Common myeloid progenitor, CD34-positive (primary cell): ENCODE results near the gene SPRED3.

Experiments
- CTCF ChIA-PET: fragments of 350-600 bp; sonication (Branson Sonifier 250); formaldehyde crosslinking; loops from one replicate; lab custom pipeline; 2021; ENCODE audit warnings: antibody characterized with exemption; lab: Charles Lee
- POLR2A ChIA-PET: fragments of 350-600 bp; sonication (Branson Sonifier 250); formaldehyde crosslinking; loops from one replicate; lab custom pipeline; 2021; ENCODE audit warnings: antibody characterized with exemption; lab: Charles Lee
- DNase-seq, 3 donors: peaks; one replicate each; pipeline versions ENCODE4 v3.0.0 to v3.0.0-alpha.2; 2013
- H3K27ac ChIP-seq, 2 experiments: 1 replicate in 1 of 2; 2 replicates in 1 of 2; pipeline ENCODE4 v1.7.0; 2013; ENCODE audit warnings: inconsistent platforms in 2 of 2, low read length in 2 of 2, mild to moderate bottlenecking in 2 of 2, low read depth in 1 of 2, moderate library complexity in 1 of 2; ENCODE audit not compliant: severe bottlenecking in 2 of 2, insufficient read depth in 1 of 2, poor library complexity in 1 of 2
- H3K27me3 ChIP-seq, 5 experiments: replicated peaks in 2 of 5; 1 replicate in 3 of 5; 2 replicates in 2 of 5; pipeline versions ENCODE4 v1.6.1 to v1.7.0; 2013; ENCODE audit warnings: low read length in 4 of 5, mild to moderate bottlenecking in 2 of 5, moderate library complexity in 2 of 5, inconsistent platforms in 1 of 5; ENCODE audit not compliant: insufficient read depth in 5 of 5, control insufficient read depth in 4 of 5
- H3K36me3 ChIP-seq, 4 experiments: 1 replicate in 2 of 4; 2 replicates in 2 of 4; pipeline versions ENCODE4 v1.6.1 to v1.7.0; 2013; ENCODE audit warnings: low read length in 3 of 4, control low read depth in 1 of 4, mild to moderate bottlenecking in 1 of 4; ENCODE audit not compliant: control insufficient read depth in 4 of 4, insufficient read depth in 4 of 4
- H3K4me1 ChIP-seq, 4 experiments: 1 replicate in 3 of 4; 2 replicates in 1 of 4; pipeline versions ENCODE4 v1.6.1 to v1.7.1; 2013; ENCODE audit warnings: low read length in 3 of 4, mild to moderate bottlenecking in 3 of 4, control low read depth in 1 of 4, inconsistent platforms in 1 of 4, moderate library complexity in 1 of 4; ENCODE audit not compliant: control insufficient read depth in 4 of 4, insufficient read depth in 4 of 4; ENCODE audit errors: control extremely low read depth in 1 of 4
- H3K4me3 ChIP-seq, 7 experiments: 1 replicate in 4 of 7; 2 replicates in 3 of 7; pipeline versions ENCODE4 v1.5.1 to v1.7.0; 2013; ENCODE audit warnings: mild to moderate bottlenecking in 7 of 7, low read length in 6 of 7, moderate library complexity in 6 of 7, inconsistent platforms in 2 of 7, low read depth in 2 of 7, control low read depth in 1 of 7; ENCODE audit not compliant: insufficient read depth in 4 of 7, control insufficient read depth in 1 of 7; ENCODE audit errors: extremely low read depth in 1 of 7
- H3K9me3 ChIP-seq, 5 experiments: 1 replicate in 4 of 5; 2 replicates in 1 of 5; pipeline versions ENCODE4 v1.6.1 to v1.7.1; 2013; ENCODE audit warnings: low read length in 4 of 5, mild to moderate bottlenecking in 2 of 5, inconsistent platforms in 1 of 5, low read depth in 1 of 5, moderate library complexity in 1 of 5; ENCODE audit not compliant: control insufficient read depth in 4 of 5, insufficient read depth in 2 of 5; ENCODE audit errors: control extremely low read depth in 1 of 5
- WGBS: methylation state at CpG from one replicate; pipeline ENCODE4 v1.1.5; 2013; ENCODE audit not compliant: insufficient coverage; 5-methylcytosine and 5-hydroxymethylcytosine counted together

The SPRED3 gene

DNA sequence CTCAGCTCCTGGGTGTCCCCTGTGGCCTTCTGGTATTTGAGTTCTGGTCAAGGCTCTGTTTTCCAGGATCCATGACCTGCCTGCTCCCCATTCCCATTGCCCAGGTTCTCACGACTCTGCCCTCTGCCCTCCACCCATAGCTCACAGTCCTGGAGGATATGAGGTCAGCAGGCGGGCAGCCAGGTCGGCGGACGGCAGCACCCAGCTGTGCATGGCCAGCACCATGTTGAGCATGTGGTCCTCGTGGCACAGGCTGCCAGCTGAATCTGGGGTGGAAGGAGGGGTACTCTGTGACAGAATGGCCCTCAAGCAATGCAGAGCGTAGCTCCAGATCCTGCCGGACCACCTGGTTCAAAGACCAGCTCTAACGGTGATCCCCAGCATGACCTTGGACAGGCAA lies 32.4 kb downstream of the SPRED3 start:
- WGBS, result 96% methylated on average over 9 of the region's 9 CpGs
- no peak for DNase-seq
- Histone ChIP-seq H3K27ac (no peak overlapping the region), H3K36me3 (peaks cover 0 to 20% (median 2%) of the 10 kb centered on the region in 4 experiments), H3K4me1 (peaks cover 0 to 31% (median 22%) of the 10 kb centered on the region in 4 experiments), H3K9me3 (no peaks in the 10 kb centered on the region), H3K4me3 (no peak overlapping the region), H3K27me3 (no peaks in the 10 kb centered on the region)
- ChIA-PET CTCF (interaction anchor here (0.8 to 1.2 kb wide), 3 partner anchors 14 to 18 kb away, joined by 3 to 4 read pairs (median 3); partner anchors contain the start of gene FAM98C), POLR2A (interaction anchor here (0.7 kb wide), 1 partner anchor 95 kb away, joined by 4 read pairs; no protein-coding TSS in a partner anchor)

GRCh38 chr19:38421856-38422255 lies 33.4 kb downstream of the SPRED3 start:
- WGBS, result 96% methylated on average over 12 of the region's 14 CpGs
- CTCF ChIA-PET, result interaction anchor here (1.2 kb wide), 2 partner anchors 15 to 17 kb away, joined by 4 read pairs; no protein-coding TSS in a partner anchor
- DNase-seq, result no peak
- no peak overlapping the region for H3K4me3 ChIP-seq
- peaks cover 0 to 37% (median 28%) of the 10 kb centered on the region in 4 experiments for H3K4me1 ChIP-seq
- H3K36me3 ChIP-seq, result peaks cover 0 to 17% (median 2%) of the 10 kb centered on the region in 4 experiments
- H3K27ac ChIP-seq, result no peak overlapping the region
- no peaks in the 10 kb centered on the region for H3K27me3 ChIP-seq
- POLR2A ChIA-PET, result no interaction called here
- H3K9me3 ChIP-seq, result no peaks in the 10 kb centered on the region

GRCh38 chr19:38422438-38422837 lies 33.9 kb downstream of the SPRED3 start:
- 92% methylated on average over 4 of the region's 7 CpGs for whole genome bisulfite sequencing
- Histone ChIP-seq H3K27me3 (no peaks in the 10 kb centered on the region), H3K9me3 (no peaks in the 10 kb centered on the region), H3K4me3 (no peak overlapping the region), H3K4me1 (peaks cover 0 to 39% (median 26%) of the 10 kb centered on the region in 4 experiments), H3K36me3 (peaks cover 0 to 11% (median 0%) of the 10 kb centered on the region in 4 experiments), H3K27ac (no peak overlapping the region)
- CTCF ChIA-PET, result interaction anchor here (1.2 kb wide), 1 partner anchor 18 kb away, joined by 4 read pairs; no protein-coding TSS in a partner anchor
- DNase-seq, result no peak
- POLR2A ChIA-PET, result no interaction called here

GRCh38 chr19:38424272-38424671 lies 35.8 kb downstream of the SPRED3 start:
- WGBS, result 100% methylated on average over 2 of the region's 5 CpGs
- ChIA-PET CTCF (interaction anchor here (1.0 to 3.6 kb wide), 3 partner anchors 14 to 20 kb away, joined by 3 to 15 read pairs (median 5); no protein-coding TSS in a partner anchor), POLR2A (no interaction called here)
- Histone ChIP-seq H3K4me1 (peaks cover 0 to 39% (median 15%) of the 10 kb centered on the region in 4 experiments), H3K27me3 (no peaks in the 10 kb centered on the region), H3K27ac (no peak overlapping the region), H3K4me3 (no peak overlapping the region), H3K9me3 (no peaks in the 10 kb centered on the region), H3K36me3 (peaks cover 0 to 7% (median 0%) of the 10 kb centered on the region in 4 experiments)
- DNase-seq, result no peak

DNA sequence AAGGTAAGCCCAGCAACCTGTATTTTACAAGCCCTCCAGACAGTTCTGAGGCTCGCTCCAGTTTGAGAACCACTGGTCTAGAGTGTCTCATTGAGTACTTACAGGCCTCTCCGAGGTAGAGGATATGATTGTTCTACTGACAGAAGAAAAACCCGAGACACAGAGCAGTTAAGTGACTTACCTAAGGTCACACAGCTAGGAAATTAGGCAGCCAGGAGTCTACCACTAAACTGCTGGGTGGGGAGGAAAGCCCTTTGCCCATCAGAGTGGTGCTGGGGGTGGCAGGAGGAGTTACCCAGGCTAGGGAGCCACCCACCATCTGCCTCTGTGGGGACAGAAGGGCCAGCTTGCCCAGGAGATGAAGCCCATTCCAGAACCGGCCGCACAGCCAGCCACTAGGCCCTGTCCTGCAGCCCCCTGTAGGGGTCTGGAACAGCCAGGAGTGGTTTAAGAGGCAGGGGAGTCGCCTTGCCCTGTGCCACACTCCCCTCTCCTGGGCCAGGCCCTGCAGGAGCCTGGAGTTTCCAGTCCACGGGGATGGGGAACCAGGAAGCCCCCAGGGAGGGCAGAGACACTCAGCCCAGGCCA lies 36.8 kb downstream of the SPRED3 start:
- peaks cover 0 to 7% (median 0%) of the 10 kb centered on the region in 4 experiments for H3K36me3 ChIP-seq
- H3K4me3 ChIP-seq, result peak overlapping the region; percentile 31 to 81 (median 66)
- WGBS, result 69% methylated on average over 3 of the region's 7 CpGs
- DNase-seq, result no peak
- POLR2A ChIA-PET, result no interaction called here
- H3K4me1 ChIP-seq, result peaks cover 3 to 44% (median 18%) of the 10 kb centered on the region in 4 experiments
- CTCF ChIA-PET, result interaction anchor here (0.8 to 3.6 kb wide), 5 partner anchors 9 to 23 kb away, joined by 3 to 15 read pairs (median 5); partner anchors contain the start of gene FAM98C
- H3K27me3 ChIP-seq, result no peaks in the 10 kb centered on the region
- H3K9me3 ChIP-seq, result no peaks in the 10 kb centered on the region
- peak overlapping the region in 1 of 2 experiments; percentile 69 for H3K27ac ChIP-seq

- no peaks in the 10 kb centered on the region for H3K9me3 ChIP-seq
- peak within 1 kb of the TSS in 1 of 2 experiments; percentile 69 for H3K27ac ChIP-seq
- H3K4me3 ChIP-seq, result peak within 1 kb of the TSS; percentile 31 to 81 (median 66)
- peak; percentile 82 to 93 (median 92) for DNase-seq
- CTCF ChIA-PET, result interaction anchor here (0.8 to 3.6 kb wide), 5 partner anchors 8 to 23 kb away, joined by 3 to 15 read pairs (median 5); partner anchors contain the start of gene FAM98C
- H3K36me3 ChIP-seq, result peaks cover 0 to 3% (median 0%) of the 10 kb centered on the region in 4 experiments
- POLR2A ChIA-PET, result interaction anchor here (0.7 kb wide), 1 partner anchor 540 kb away, joined by 3 read pairs; no protein-coding TSS in a partner anchor
- H3K4me1 ChIP-seq, result peaks cover 3 to 44% (median 18%) of the 10 kb centered on the region in 4 experiments
- no peaks in the 10 kb centered on the region for H3K27me3 ChIP-seq
- 26% methylated on average over 7 of the region's 20 CpGs for WGBS
These were observed 37.4 kb downstream of the SPRED3 start, which contains the start of gene RASGRP4 for GRCh38 chr19:38425810-38426466. RASGRP4 (minus strand) TSS chr19:38426219; CDS start chr19:38426091, 128 bp downstream.
